Left colon (tissue), 2 donors: ENCODE data around the gene ATP8B3. TPM values are rescaled to one million over a fixed set of nuclear protein-coding genes. Genes with fewer than 3 reads are reported as not detected.
"Not testable (repeated sequence)": the region's sequence is repeated elsewhere in the genome, so short reads cannot be mapped to it uniquely, and the experiment has no call there.

Experiments
- ATAC-seq: fragments of 200-7000 bp; cut with Tn5 transposase; one replicate; pipeline ENCODE4 v1.9.1; 2020; ENCODE audit warnings: mild to moderate bottlenecking, moderate library complexity
- DNase-seq, 2 donors: peaks; one replicate each; pipeline ENCODE4 v3.0.0-alpha.2; 2020
- intact Hi-C, 2 donors: fragments of 100-400 bp; cut with DNase I in 1 of 2; cut with micrococcal nuclease in 1 of 2; formaldehyde crosslinking; loops; one replicate each; pipeline versions ENCODE4 v1.11.2 to v1.14.0; 2022; cut with DNase I, micrococcal nuclease
- total RNA-seq, 2 donors: library from RNA; stranded (reverse); fragmentation: NEBNext Ultra II Directional; extraction: Animal tissue kit (Norgen Biotek cat#: 25700); gene quantifications; one replicate each; pipeline ENCODE4 v1.2.1, GENCODE V29; 2021
- donor health status: DM: no; HTN: no; CAD: no.
- donor health status: DM: yes; HTN: yes; CAD: no.

Gene ATP8B3
- total RNA-seq, 2 donors from 2014 or later, result 0.52 to 0.84 TPM

DNA sequence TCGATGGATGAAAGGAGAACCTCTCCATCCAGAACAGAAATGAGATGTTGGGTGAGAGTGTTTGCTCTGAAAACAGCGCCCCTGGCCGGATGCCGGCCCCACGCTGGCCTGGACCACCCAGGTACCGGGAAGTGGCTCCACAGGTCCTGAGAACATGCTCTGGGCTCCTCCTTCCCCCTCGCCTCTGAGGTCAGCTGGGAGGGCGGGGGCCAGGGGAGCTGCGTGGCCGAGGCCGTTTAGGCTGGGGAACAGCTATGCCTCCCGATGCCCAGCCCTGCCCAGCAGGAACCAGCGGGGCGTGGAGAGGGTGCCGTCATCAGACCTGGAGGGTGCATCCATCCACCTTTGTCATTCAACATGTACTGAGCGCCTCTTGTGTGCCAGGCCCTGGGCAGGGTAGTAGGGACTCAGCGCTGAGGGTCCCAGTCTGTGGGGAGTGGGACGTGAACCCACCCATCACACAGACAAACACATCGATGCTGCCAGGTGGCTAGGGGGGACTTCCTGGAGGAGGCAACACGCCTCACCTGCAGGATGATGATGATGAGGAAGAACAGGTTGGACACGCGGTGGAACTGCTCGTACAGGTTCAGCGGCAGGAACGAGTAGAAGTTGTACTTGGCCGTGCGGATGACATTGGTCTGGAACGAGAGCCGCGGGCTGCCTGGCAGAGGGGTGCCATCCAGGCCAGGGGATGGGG, 4.2 kb downstream of the ATP8B3 start:
- no peak for DNase-seq
- ATAC-seq, result no peak
- intact Hi-C loops, result no loop called here

GRCh38 chr19:1807030-1807694, 4.9 kb downstream of the ATP8B3 start:
- ATAC-seq (no peak), DNase-seq (no peak)
- intact Hi-C loops, result no loop called here

- DNase-seq (no peak), ATAC-seq (no peak)
- intact Hi-C loops, result no loop called here
Observed at GRCh38 chr19:1806184-1807029, 5.7 kb downstream of the ATP8B3 start.

GRCh38 chr19:1805401-1806183, 6.5 kb downstream of the ATP8B3 start:
- ATAC-seq (no peak), DNase-seq (no peak)
- intact Hi-C loops, result no loop called here

- DNase-seq, result no peak
Observed at GRCh38 chr19:1804858-1805257, 7.2 kb downstream of the ATP8B3 start.

GRCh38 chr19:1799695-1800342, 12.3 kb downstream of the ATP8B3 start:
- no peak for ATAC-seq

More at GRCh38 chr19:1804858-1805257, 7.2 kb downstream of the ATP8B3 start:
- ATAC-seq, result no peak
- intact Hi-C loops, result no loop called here

DNA sequence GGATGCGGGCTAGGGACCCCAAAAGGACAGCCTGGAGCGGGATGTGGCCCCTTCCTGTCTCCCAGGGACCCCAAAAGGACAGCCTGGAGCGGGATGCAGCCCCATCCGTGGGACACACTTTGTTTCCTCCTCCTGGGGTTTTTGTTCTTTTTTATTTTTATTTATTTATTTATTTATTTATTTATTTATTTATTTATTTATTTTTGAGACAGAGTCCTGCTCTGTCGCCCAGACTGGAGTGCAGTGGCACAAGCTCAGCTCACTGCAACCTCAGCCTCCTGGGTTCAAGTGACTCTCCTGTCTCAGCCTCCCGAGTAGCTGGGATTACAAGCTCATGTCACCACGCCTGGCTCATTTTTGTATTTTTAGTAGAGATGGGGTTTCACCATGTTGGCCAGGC, 14.8 kb downstream of the ATP8B3 start:
- ATAC-seq, DNase-seq, intact Hi-C loops: not testable (repeated sequence)

More at GRCh38 chr19:1799695-1800342, 12.3 kb downstream of the ATP8B3 start:
- DNase-seq, result no peak
- intact Hi-C loops, result no loop called here

DNA sequence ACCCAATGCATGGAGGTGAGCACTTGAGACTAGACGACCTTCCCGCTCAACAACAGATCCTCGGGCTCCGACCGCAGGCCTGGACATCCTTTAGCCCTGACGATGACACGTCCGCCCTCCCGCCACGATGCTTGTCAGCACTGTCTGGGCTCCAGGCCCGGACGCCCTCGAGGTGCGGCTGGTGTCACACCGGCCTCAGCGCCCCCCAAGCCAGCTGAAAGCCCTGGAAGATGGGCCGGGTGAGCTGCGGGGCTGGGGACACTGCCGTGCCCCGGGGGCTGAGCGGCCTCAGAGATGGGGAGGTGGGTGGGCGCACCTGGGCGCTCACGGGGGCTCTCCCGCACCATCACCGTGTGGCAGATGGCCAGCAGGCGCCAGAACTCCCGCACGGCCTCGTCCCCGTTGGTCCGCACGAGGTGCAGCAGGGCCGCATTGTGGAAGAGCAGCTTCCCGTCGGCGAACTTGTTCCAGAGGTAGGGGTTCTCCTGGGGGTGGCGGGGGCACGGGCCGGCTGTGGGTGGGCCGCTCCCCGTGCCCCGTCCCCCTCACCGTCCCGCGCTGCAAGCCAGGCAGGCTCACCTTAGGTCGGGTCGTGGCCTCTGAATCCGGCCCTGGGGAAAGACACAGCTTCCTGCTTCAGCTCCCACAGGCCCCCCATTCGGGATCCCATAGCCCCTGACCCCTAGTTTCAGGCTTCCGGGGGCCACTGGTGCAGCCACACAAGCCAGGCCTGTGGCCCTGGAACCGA, 15.5 kb downstream of the ATP8B3 start:
- intact Hi-C loops, result no loop called here
- ATAC-seq, result no peak

GRCh38 chr19:1794424-1795172, 17.5 kb downstream of the ATP8B3 start:
- DNase-seq (peak in 1 of 2 donors; percentile 40), ATAC-seq (peak; percentile 74)
- intact Hi-C loops, result no loop called here

More for the DNA sequence above, 15.5 kb downstream of the ATP8B3 start:
- no peak for DNase-seq

DNA sequence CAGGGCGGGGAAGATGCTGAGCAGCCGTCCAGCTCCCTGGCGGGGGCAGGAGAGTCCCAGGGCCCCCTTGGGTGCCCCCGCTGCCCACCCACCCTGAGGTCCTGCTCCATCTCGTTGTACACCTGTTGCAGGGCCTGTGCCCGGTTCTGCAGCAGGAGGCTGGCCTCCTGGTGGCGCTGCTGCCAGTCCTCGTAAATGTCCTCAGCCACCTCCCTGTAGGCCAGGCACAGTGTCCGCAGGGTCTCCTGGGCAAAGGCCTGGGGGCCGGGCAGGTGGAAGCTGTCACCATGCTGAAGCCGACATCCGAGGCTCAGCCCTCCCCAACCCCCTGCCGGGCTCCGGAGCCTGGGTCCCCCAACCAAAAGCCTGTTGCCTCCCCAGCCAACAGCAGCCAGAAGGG, 20.2 kb downstream of the ATP8B3 start:
- no peak for ATAC-seq
- intact Hi-C loops, result no loop called here
- DNase-seq, result no peak

DNA sequence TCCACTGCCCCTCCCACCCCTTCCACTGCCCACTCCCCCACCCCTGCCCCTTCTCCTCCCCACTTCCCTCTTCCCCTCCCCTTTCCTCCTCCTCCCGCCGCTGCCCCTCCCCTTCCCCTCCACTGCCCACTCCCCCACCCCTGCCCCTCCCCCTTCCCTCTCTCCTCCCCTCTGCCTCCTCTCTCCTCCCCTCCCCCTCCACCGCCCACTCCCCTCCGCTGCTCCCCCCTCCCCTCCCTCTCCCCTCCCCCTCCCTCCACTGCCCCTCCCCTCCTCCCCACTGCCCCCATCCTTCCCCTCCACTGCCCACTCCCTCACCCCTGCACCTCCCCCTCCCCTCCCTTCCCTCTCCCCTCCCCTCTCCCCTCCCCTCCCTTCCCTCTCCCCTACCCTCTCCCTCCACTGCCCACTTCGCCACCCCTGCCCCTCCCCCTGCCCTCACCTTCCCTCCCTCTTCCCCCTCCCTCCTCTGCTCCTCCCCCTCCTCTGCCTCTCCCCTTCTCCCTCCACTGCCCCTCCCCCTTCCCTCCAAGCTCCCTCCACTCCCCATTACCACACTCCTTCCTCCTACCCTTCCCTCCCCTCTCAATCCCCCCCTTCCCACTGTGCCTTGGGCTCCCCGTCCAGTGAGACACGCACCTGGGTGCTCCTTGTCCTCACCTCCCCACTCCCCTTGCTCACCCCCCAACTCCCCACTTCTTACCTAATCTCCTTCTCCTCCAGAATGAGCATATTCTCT, 21.9 kb downstream of the ATP8B3 start:
- ATAC-seq (no peak), DNase-seq (no peak)
- intact Hi-C loops, result no loop called here

DNA sequence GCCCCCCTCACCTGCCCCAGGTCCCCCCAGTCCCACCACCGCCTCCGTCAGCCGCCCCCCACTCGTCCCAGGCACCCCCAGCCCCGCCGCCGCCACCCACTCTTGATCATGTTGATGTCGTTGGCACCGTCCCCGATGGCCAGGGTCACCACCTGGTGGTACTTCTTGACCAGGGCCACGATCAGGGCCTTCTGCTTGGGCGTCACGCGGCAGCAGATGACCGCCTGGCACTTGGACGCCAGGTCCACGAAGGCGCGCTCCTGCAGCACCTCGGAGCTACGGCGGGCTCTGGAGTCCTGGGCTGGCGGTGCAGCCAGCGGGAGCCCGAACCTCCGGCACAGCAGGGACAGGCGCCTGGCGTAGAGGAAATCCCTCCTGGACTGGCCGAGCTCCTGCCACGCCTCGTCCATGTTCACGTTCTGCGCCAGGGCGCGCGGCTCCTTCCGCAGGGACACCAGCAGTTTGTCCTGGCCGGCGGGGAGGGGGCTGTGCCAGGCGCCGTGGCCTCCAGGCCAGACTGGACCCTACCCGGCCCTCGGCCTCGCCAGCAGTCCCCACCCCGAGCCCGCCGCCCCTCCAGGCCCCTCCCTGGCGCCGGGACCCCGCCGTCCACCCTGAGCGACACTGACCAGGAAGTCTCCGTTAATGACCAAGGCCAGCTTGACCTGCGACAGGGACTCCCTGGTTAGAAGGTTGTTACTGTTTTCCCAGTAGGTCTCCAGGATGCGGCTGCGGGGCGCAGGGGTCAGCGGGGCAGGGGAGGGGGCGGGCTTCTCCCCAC, 22.6 kb downstream of the ATP8B3 start:
- intact Hi-C loops, result no loop called here
- ATAC-seq (peak; percentile 42), DNase-seq (no peak)

- DNase-seq, result no peak
- peak; percentile 49 for ATAC-seq
- intact Hi-C loops, result no loop called here
Observed at GRCh38 chr19:1787116-1787515, 25.0 kb downstream of the ATP8B3 start.

DNA sequence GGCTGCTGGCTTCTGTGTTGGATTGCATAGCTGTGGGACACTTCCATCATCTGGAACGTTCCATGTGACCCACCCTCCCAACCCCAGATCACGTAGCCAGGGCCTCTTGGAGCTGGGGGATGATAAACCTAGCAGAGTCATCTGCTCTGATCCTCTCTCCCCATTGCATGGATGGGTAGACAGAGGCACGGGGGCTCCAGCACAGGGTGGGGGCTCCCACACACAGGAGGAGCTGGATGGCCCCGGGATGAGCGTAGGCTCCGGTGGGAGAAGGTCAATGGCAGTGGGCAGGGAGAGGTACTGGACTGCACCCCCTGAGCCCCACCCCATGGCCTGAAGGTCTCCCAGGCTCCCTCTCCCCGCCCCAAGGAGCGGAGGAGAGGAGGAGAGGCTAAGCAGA, 25.4 kb downstream of the ATP8B3 start:
- intact Hi-C loops, result no loop called here
- DNase-seq, result no peak
- ATAC-seq, result no peak

GRCh38 chr19:1785310-1785709, 26.8 kb downstream of the ATP8B3 start:
- DNase-seq (no peak), ATAC-seq (no peak)
- intact Hi-C loops, result no loop called here

DNA sequence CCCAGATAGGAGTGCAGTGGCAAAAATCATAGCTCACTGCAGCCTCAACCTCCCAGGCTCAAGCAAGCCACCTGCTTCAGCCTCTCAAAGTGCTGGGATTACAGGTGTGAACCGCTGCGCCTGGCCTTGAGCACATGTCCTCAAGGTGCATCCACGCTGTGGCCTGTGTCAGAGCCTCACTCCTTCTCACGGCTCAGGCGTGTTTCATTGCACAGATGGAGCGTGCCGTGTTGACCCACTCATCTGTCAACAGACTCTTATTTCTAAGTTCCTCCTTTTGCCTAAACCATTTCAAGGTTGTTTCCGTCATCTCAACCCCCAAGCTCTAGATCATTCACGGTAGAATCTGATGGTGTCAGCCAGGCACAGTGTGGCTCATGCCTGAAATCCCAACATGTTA, 28.2 kb downstream of the ATP8B3 start:
- ATAC-seq, result no peak
- DNase-seq, result no peak
- intact Hi-C loops, result no loop called here
